Activated T-cell treated with anti-CD3 and anti-CD28 coated beads, Interleukin-2, amount 50 U/mL, for 4 hours (primary cell): ENCODE measurements around the gene SAMD11. TPM values are rescaled to one million over a fixed set of nuclear protein-coding genes. Genes with fewer than 3 reads are reported as not detected.

Experiments used
- ATAC-seq, 2 donors: fragments of 200-7000 bp; cut with Tn5 transposase; one replicate each; pipeline ENCODE4 v1.10.0; 2021
- DNase-seq: peaks from one replicate; pipeline ENCODE4 v3.0.0-alpha.2; 2020
- H3K27me3 Mint-ChIP-seq: one replicate; pipeline ENCODE4 v1.8.0; 2021; ENCODE audit warnings: low read depth, mixed read lengths
- H3K36me3 Mint-ChIP-seq: one replicate; pipeline ENCODE4 v1.8.0; 2022; ENCODE audit warnings: mixed read lengths; ENCODE audit not compliant: insufficient read depth
- H3K4me1 Mint-ChIP-seq: one replicate; pipeline ENCODE4 v1.8.0; 2021; ENCODE audit warnings: low read depth, mixed read lengths
- H3K4me3 Mint-ChIP-seq: one replicate; pipeline ENCODE4 v1.8.0; 2021; ENCODE audit warnings: mild to moderate bottlenecking, moderate library complexity, mixed read lengths
- H3K9me3 Mint-ChIP-seq: one replicate; pipeline ENCODE4 v1.8.0; 2021; ENCODE audit warnings: mixed read lengths
- total RNA-seq, 3 donors: library from RNA; stranded (reverse); gene quantifications; one replicate each; pipeline ENCODE4 v1.2.1, GENCODE V29; 2021

SAMD11 gene
- total RNA-seq, 3 donors from 2014 or later: not detected

- ATAC-seq: no peak
- Mint-ChIP-seq H3K4me3 (no peak overlapping the region), H3K36me3 (no peaks in the 10 kb centered on the region), H3K9me3 (no peaks in the 10 kb centered on the region), H3K27me3 (peaks cover 44% of the 10 kb centered on the region), H3K4me1 (peaks cover 5% of the 10 kb centered on the region)
- DNase-seq: no peak
Measured at GRCh38 chr1:931380-932172, 7.9 kb downstream of the SAMD11 start.

GRCh38 chr1:932173-932510 lies 8.4 kb downstream of the SAMD11 start:
- DNase-seq (no peak), ATAC-seq (no peak)
- no peaks in the 10 kb centered on the region for H3K36me3 Mint-ChIP-seq
- peaks cover 45% of the 10 kb centered on the region for H3K27me3 Mint-ChIP-seq
- no peaks in the 10 kb centered on the region for H3K9me3 Mint-ChIP-seq
- H3K4me1 Mint-ChIP-seq: peaks cover 5% of the 10 kb centered on the region
- no peak overlapping the region for H3K4me3 Mint-ChIP-seq

GRCh38 chr1:932776-933602 lies 9.3 kb downstream of the SAMD11 start:
- Mint-ChIP-seq H3K4me1 (peaks cover 5% of the 10 kb centered on the region), H3K9me3 (no peaks in the 10 kb centered on the region), H3K36me3 (no peaks in the 10 kb centered on the region), H3K4me3 (no peak overlapping the region), H3K27me3 (peaks cover 43% of the 10 kb centered on the region)
- no peak for ATAC-seq
- no peak for DNase-seq

DNA sequence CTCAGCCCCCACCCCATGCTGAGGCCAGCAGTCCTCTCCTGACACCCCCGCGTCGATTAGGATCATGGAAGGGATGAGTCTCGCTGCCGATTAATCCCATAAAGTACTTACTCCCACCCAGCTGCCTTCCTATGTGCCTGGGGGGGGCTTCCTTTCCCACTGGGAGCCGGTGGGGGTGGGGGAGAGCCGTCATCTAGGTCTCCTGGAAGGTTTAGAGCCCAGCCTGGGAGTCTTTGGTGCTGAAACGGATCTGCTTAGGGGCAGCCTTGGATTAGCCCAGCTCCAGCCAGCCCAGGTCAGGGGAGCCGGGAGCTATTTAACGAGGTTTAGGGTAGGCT lies 9.8 kb downstream of the SAMD11 start:
- Mint-ChIP-seq H3K4me3 (no peak overlapping the region), H3K27me3 (peaks cover 47% of the 10 kb centered on the region), H3K4me1 (peaks cover 5% of the 10 kb centered on the region), H3K9me3 (no peaks in the 10 kb centered on the region), H3K36me3 (no peaks in the 10 kb centered on the region)
- no peak for ATAC-seq
- DNase-seq: no peak

DNA sequence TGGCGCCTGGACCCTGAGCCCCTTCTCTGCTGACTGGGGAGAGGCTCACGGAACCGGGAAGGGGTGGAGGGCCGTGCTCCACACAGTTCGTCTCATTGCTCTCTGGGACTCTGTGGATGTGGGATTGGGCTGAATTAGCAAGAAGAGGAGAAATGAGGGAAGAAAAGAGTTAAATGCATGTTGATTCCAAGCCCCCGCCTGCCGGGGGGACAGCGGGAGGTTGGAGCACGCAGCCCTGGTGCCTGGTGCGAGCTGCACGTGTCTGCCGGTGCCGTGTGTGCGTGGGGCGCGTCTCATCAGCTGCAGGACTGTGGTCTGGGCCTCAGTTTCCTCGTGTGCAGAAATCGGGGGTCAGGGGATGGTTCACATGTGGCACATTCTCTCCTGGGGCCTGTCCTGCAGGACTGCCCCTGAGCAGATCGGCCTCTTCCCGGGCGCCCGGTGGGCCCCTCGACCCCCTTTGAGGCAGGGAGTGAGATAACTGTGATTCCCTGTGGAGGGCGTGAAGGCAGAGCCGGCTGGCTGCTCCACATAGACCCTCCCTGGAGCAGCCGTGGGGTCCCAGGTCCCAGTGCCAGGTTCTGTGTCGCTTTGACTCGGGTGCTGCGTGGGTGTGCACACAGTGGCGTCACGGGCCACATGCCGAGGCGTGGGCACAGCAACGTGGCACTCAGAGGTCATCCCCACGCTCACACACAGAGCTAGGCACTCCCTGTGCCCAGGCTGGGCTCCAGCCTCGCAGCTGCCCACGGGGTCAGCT lies 11.4 kb downstream of the SAMD11 start:
- H3K27me3 Mint-ChIP-seq: peaks cover 49% of the 10 kb centered on the region

DNA sequence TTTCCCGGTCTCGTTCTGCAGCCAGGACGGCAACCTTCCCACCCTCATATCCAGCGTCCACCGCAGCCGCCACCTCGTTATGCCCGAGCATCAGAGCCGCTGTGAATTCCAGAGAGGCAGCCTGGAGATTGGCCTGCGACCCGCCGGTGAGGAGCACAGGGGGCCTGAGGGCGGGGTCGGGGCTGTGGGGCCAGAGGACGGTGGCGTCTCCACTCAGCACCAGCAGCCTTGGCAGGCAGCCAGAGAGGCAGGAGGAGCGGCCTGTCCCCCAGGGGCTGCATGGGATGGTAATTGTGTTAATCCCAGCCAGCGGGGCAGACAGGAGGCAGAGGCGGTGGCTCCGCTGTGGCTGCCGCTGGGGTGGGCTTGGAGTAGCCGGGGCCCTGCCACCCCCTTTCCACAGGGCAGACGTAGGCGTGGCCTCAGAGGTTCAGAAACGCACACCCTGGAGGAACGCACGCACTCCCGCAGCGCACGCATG lies 12.1 kb downstream of the SAMD11 start:
- Mint-ChIP-seq H3K27me3 (peaks cover 52% of the 10 kb centered on the region), H3K36me3 (no peaks in the 10 kb centered on the region), H3K4me1 (peaks cover 7% of the 10 kb centered on the region)

More for the DNA sequence above, 11.4 kb downstream of the SAMD11 start:
- Mint-ChIP-seq H3K4me3 (no peak overlapping the region), H3K4me1 (peaks cover 7% of the 10 kb centered on the region), H3K36me3 (no peaks in the 10 kb centered on the region), H3K9me3 (no peaks in the 10 kb centered on the region)
- ATAC-seq: no peak
- no peak for DNase-seq

DNA sequence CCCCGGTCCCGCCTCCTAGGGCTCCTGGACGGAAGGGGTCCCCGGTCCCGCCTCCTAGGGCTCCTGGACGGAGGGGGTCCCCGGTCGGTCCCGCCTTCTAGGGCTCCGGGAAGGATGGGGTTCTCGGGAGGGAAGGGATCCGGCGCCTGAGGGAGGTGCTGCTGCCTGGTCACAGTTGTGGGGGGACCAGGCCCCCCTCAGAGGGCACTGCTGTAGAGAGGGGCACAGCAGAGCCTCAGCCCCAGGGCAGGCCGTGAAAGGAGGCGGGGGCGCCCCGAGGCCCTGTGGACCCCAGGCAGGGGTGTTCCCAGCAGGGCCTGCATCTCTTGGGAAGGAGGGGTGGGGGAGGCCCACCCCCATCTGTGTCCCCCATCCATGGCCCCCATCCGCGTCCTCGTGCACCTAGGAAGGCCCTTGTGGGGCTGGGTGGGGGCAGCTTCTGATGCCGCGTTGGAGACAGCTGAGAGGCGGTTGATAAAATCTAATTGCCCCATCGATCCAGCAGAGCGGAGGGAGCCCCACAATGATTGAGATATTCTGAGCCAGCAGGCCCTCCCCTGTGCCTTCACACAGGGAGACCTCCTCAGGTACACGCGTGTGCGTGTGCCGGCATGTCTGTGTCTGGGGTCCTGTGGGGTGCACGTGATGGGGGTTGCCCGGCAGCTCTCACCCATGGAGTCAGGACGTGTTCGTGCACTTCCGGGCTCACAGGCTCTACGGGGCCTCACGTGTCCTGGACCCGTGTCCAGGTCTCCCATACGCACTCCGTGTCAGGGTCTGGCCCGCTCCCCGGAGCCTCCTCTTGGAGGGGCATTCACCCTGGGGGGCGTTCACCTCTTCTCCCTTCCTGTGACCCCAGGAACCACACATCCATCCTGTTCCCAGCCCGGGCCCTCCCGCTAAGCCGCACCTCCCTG lies 12.9 kb downstream of the SAMD11 start:
- no peak for DNase-seq
- no peak for ATAC-seq
- H3K36me3 Mint-ChIP-seq: no peaks in the 10 kb centered on the region
- H3K9me3 Mint-ChIP-seq: no peaks in the 10 kb centered on the region
- H3K4me3 Mint-ChIP-seq: no peak overlapping the region
- H3K27me3 Mint-ChIP-seq: peaks cover 52% of the 10 kb centered on the region
- H3K4me1 Mint-ChIP-seq: peaks cover 10% of the 10 kb centered on the region

More for the DNA sequence above, 12.1 kb downstream of the SAMD11 start:
- no peak for ATAC-seq
- no peak for DNase-seq
- no peak overlapping the region for H3K4me3 Mint-ChIP-seq
- H3K9me3 Mint-ChIP-seq: no peaks in the 10 kb centered on the region

DNA sequence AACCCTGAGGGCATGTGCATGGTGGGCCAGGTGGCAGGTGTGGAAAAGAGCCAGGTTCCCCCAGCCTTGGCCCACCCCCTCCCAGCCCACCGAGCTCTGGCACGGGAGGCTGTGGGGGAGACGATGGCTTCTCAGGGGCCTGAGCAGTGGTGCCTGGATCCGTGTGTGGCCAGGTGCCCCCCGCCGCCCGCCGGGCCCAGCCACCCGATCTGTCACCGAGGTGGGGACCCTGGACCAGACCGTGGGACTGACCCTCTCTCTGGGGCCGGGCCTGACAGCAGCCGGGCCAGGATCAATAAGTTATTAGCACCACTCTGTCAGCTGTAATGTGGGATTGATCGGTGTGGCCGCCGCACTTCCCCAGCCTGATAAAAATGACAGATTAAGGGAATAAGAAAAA lies 13.8 kb downstream of the SAMD11 start:
- Mint-ChIP-seq H3K36me3 (no peaks in the 10 kb centered on the region), H3K4me3 (no peak overlapping the region), H3K4me1 (peaks cover 10% of the 10 kb centered on the region), H3K9me3 (no peaks in the 10 kb centered on the region), H3K27me3 (peaks cover 52% of the 10 kb centered on the region)
- DNase-seq (no peak), ATAC-seq (no peak)

DNA sequence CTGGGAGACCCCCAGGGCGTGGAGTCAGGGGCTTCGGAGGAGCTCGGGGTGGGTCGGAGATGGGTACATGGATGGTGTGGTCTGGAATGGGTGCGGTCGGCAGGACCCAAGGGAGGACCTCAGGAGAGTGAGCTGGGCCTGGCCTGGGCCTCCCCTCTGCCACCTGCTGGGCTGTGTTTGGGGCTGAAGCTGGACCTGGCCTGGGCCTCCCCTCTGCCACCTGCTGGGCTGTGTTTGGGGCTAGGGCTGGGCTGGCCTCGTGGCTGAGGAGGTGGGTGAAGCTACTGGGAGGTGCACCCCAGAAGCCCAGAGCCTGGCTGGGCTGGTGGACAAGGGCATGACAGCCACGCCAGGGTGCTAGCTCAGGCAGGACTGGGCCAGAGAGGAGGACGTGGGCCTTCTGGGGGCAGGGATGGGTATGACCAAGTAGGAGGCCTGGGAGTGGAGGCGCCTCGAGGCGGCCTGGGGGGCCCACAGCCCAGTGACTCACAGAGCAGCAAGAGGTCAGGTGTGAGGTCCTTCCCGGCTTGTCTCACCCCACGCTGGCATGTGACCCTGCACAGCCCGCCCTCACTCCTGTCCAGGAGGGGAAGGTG lies 14.5 kb downstream of the SAMD11 start:
- peaks cover 10% of the 10 kb centered on the region for H3K4me1 Mint-ChIP-seq
- H3K27me3 Mint-ChIP-seq: peaks cover 50% of the 10 kb centered on the region
- DNase-seq (no peak), ATAC-seq (no peak)
- no peaks in the 10 kb centered on the region for H3K36me3 Mint-ChIP-seq
- H3K4me3 Mint-ChIP-seq: no peak overlapping the region
- H3K9me3 Mint-ChIP-seq: no peaks in the 10 kb centered on the region

- no peak overlapping the region for H3K4me3 Mint-ChIP-seq
- peaks cover 10% of the 10 kb centered on the region for H3K4me1 Mint-ChIP-seq
- no peaks in the 10 kb centered on the region for H3K9me3 Mint-ChIP-seq
- ATAC-seq: no peak
- no peak for DNase-seq
- H3K27me3 Mint-ChIP-seq: peaks cover 45% of the 10 kb centered on the region
- no peaks in the 10 kb centered on the region for H3K36me3 Mint-ChIP-seq
Measured at GRCh38 chr1:938711-939489, 15.2 kb downstream of the SAMD11 start.

GRCh38 chr1:939511-940106 lies 15.9 kb downstream of the SAMD11 start:
- H3K4me1 Mint-ChIP-seq: peaks cover 10% of the 10 kb centered on the region
- no peak overlapping the region for H3K4me3 Mint-ChIP-seq
- H3K36me3 Mint-ChIP-seq: peaks cover 3% of the 10 kb centered on the region
- ATAC-seq: no peak
- DNase-seq: no peak
- peaks cover 45% of the 10 kb centered on the region for H3K27me3 Mint-ChIP-seq
- H3K9me3 Mint-ChIP-seq: no peaks in the 10 kb centered on the region

DNA sequence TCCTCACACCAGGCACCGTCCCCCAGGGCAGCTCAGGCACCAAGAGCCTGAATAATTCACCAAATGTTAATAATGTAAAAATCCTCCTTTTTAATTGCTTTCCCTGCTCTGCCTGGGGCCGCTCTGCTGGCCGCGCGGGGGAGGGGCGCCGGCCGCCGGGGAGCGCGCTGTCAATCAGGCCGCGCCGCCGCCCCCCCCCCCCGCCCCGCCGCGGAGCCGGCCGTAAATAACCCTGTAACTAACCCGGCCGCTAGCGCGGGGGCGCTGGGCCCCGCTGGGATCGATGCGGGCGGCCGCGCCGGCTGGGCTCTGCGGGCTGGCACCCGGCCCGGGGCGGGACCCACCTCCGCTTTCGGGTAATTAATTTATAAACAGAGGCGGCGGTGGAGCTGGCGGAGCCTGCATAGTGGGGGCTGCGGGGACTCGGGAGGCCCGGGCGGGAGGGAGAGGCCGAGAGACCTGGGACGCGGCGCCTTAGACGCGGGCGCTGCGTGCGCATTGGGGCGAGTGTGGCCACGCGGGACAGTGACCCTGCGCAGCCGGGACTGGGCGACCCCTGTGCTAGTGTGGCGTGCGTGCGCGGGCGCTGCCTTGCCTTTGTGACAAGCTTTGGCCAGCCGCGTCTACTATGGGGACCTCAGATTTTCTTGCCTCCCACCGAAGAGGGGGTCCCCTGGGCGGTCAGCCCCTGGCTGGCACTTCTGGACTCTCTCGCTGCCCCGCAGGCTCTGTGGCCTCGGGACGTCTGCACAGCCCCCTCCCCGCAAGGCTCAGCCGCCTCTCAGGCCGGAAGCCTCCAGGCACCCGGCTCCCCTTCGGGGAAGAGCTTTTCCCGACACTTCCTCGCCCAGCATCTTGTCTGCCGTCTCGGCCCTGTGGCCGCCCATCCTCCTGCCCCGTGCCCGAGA lies 16.6 kb downstream of the SAMD11 start:
- DNase-seq (no peak), ATAC-seq (peak; percentile 13 to 22)
- Mint-ChIP-seq H3K9me3 (no peaks in the 10 kb centered on the region), H3K36me3 (peaks cover 7% of the 10 kb centered on the region), H3K4me1 (peaks cover 7% of the 10 kb centered on the region), H3K27me3 (peaks cover 38% of the 10 kb centered on the region), H3K4me3 (peak overlapping the region; percentile 26)
